Ammon's horn (tissue), 1 donor: ENCODE data around the gene CAPRIN1.
"Not testable (repeated sequence)": the region's sequence is repeated elsewhere in the genome, so short reads cannot be mapped to it uniquely, and the experiment has no call there.

Experiments
- DNase-seq: peaks from one replicate; pipeline ENCODE4 v3.0.0-alpha.2; 2016; ENCODE audit warnings: low spot score

The CAPRIN1 gene

GRCh38 chr11:34050581-34051348, 766 bp upstream of the CAPRIN1 start:
- no peak for DNase-seq

GRCh38 chr11:34052036-34052607, 591 bp downstream of the CAPRIN1 start:
- peak; percentile 84 for DNase-seq

- DNase-seq = peak; percentile 20
These were observed 1.2 kb downstream of the CAPRIN1 start for GRCh38 chr11:34052608-34053160.

- DNase-seq = peak; percentile 77
These were observed 1.7 kb downstream of the CAPRIN1 start for GRCh38 chr11:34053161-34053686.

GRCh38 chr11:34054351-34054750, 2.8 kb downstream of the CAPRIN1 start:
- DNase-seq = not testable (repeated sequence)

GRCh38 chr11:34055218-34056000, 3.9 kb downstream of the CAPRIN1 start:
- DNase-seq = no peak

DNA sequence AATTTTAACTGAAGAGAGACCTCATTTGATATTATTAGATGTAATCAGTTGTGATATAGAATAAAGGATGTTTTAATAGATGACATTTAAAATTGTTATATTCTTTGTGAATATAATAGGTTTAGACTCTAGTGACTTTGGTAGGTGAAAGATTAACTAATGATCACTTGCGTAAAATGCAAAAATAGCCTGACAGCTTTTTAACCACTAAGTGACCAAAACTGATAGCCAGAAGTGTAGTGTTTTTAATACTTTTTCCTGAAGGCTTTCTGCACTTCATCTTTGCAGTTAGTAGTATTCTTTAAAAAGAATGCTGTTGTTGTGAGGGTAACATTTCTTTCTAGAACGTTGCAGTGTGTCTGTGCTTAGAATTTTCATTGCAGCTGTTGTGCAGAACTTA, 5.1 kb downstream of the CAPRIN1 start:
- DNase-seq = no peak

GRCh38 chr11:34063061-34063795, 11.7 kb downstream of the CAPRIN1 start:
- DNase-seq = no peak

DNA sequence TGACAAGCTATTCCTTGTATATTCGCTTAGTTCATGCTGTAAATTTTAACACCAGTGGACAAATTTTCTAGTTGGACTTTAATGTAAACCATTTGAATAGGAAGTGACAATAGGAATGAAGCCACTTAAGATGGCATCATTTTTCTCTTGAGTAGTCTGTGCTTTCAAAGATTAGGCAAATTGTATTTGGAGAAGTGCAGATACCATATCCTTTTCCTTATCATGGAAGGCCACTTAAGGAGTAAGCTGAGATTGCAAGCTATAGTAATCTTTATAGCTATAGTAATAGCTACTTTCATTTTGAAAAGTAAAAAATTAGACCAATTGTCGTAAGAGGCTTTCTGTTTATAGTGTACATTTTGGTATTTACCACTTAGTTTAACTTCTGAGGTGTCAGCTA, 12.8 kb downstream of the CAPRIN1 start:
- no peak for DNase-seq

- no peak for DNase-seq
These were observed 14.1 kb downstream of the CAPRIN1 start for GRCh38 chr11:34065505-34066203.

GRCh38 chr11:34066766-34067165, 15.2 kb downstream of the CAPRIN1 start:
- DNase-seq = not testable (repeated sequence)

GRCh38 chr11:34067383-34068065, 16.0 kb downstream of the CAPRIN1 start:
- no peak for DNase-seq

GRCh38 chr11:34068111-34068510, 16.6 kb downstream of the CAPRIN1 start:
- DNase-seq = peak; percentile 15

GRCh38 chr11:34071306-34071705, 19.8 kb downstream of the CAPRIN1 start:
- not testable (repeated sequence) for DNase-seq

GRCh38 chr11:34072041-34072440, 20.5 kb downstream of the CAPRIN1 start:
- DNase-seq = no peak

GRCh38 chr11:34072832-34073231, 21.3 kb downstream of the CAPRIN1 start:
- no peak for DNase-seq

DNA sequence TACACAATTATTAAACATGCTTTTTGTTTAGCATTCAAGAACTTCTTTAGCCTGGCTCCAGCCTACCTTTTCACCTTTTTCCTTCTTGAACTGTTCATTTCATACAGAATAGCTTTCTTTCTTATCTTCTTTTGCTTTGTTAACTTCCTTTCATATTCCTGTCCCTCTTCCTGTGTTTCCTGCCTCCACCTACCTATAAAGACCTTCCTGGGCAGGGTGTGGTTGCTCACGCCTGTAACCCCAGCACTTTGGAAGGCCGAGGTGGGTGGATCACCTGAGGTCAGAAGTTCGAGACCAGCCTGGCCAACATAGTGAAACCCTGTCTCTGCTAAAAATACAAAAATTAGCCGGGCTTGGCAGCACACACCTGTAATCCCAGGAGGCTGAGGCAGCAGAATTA, 22.9 kb downstream of the CAPRIN1 start:
- no peak for DNase-seq

DNA sequence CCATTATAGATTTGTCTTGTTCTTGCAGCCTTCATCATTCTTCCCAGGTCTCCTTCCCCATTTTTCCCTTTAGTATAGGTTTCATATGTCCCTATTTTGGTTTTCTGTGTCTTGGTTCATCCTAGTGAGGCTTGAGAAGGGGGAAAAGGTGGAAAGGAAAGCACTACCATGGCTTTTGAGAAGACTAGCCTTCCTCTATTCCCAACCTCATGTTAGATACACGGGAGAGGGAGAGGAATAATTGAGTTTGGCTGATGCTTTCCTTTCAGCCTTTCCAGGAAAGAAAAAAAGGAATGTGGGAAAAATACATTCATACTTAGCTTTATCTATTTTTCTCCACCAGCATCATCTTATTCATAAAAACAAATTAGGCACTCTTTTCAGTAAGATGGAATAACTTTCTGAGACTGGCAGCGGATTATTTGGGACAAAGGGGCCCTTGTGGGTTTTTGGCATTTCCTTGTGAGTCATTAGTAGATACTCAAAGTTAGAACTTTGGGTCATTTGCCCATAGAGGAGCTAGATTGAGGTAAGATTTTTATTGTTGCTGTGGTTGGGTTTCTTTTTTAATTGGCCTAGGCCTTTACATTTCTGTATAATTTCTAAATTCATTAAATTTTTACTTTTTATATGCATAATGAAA, 23.8 kb downstream of the CAPRIN1 start:
- no peak for DNase-seq

DNA sequence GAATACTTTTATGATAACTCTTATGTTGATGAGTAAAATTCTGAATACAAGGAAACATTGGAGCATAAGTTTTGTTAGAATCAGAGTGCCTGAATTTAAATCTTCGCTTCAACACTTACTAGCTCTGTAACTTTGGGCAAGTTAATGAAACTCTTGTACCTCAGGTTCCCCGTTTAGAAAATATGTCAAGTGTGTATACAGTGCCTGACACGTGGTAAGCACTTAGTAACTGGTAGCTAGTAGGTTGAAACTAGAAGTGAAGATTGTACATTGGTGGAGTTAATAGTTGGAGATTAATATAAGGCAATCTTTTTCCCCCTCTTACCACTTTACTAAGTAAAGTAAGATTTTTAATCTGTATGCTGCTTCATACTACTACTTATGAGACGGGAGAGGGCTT, 29.1 kb downstream of the CAPRIN1 start:
- DNase-seq = no peak

DNA sequence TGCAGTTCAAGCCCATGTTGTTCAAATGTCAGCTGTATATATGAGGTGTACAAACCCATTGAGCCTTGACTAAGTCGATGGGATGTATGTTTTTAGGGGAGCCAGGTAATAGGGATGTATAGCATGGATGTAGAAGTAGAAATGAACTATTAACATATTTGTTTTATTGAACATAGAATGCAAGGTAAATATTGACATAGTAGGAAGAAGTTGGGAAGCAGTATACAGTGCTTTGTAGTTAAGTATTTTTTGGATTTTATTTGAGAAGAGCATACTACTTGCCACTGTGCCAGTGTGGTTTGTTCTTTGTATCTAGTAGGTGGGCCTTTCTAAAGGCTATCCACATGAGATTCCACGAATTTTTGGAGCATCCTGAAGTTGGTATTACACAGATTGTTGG, 33.1 kb downstream of the CAPRIN1 start:
- DNase-seq = no peak
